Measurements from ENCODE around the gene POFUT1. TPM values are rescaled to one million over a fixed set of nuclear protein-coding genes. Genes with fewer than 3 reads are reported as not detected.

POFUT1 gene
- total and polyA plus RNA-seq, 9 of the 15 experiments (the other 6 are each of a cell fraction or from before 2014, with no cell fraction given) = 3.5 to 44.7 (median 23.5) TPM

GRCh38 chr20:32277361-32278198, 69.9 kb downstream of the POFUT1 start, which contains the start of gene KIF3B (continued):
- TF ChIP-seq ETV6 (IDR thresholded peaks at IDR 0.05; ENCODE audit: borderline replicate concordance in 1 of 2, low read depth in 2 of 2, low read length in 1 of 2) = peak; percentile 66 to 80; a peak in 2 of 4 replicates
- no peak for TF ChIP-seq ETV6 (CRISPR knock-in tag; IDR thresholded peaks at IDR 0.05; ENCODE audit: borderline replicate concordance)
- TF ChIP-seq ZNF12 (CRISPR knock-in tag; IDR thresholded peaks at IDR 0.05) = no peak
- no peak for TF ChIP-seq ZNF512 (tag; IDR thresholded peaks at IDR 0.05)
- peak; percentile 89 to 95; a peak in 3 of 4 replicates for TF ChIP-seq SIN3A (IDR thresholded peaks at IDR 0.05; ENCODE audit: borderline replicate concordance in 2 of 2, control insufficient read depth in 1 of 2, low read depth in 2 of 2, low read length in 2 of 2)
- TF ChIP-seq DPF2 (IDR thresholded peaks at IDR 0.05) = 0 out of 2 replicates have a peak, but pooled peaks have one; percentile 6
- TF ChIP-seq L3MBTL2 (IDR thresholded peaks at IDR 0.05) = no peak
- TF ChIP-seq MEIS2 (IDR thresholded peaks at IDR 0.05; ENCODE audit: partially characterized antibody) = peak; percentile 17
- TF ChIP-seq OTX1 (CRISPR knock-in tag; IDR thresholded peaks at IDR 0.05) = no peak
- no peak for TF ChIP-seq POLR3A (IDR thresholded peaks at IDR 0.05; ENCODE audit: borderline replicate concordance, extremely low read depth, insufficient read depth, insufficient read length)
- peak; percentile 50 for TF ChIP-seq ETS2 (tag; IDR thresholded peaks at IDR 0.05; ENCODE audit: borderline replicate concordance, poor library complexity, severe bottlenecking)
- TF ChIP-seq CXXC5 (CRISPR knock-in tag; IDR thresholded peaks at IDR 0.05) = peak; percentile 84
- TF ChIP-seq SIN3B (IDR thresholded peaks at IDR 0.05; ENCODE audit: low read depth) = 0 out of 2 replicates have a peak, but pooled peaks have one; percentile 41
- TF ChIP-seq ZNF274 (IDR thresholded peaks at IDR 0.05; ENCODE audit: borderline replicate concordance, low read depth, low read length) = no peak
- TF ChIP-seq BMI1 (IDR thresholded peaks at IDR 0.05; ENCODE audit: low read length) = peak; percentile 70
- no peak for TF ChIP-seq HOXB6 (CRISPR knock-in tag; IDR thresholded peaks at IDR 0.05; ENCODE audit: borderline replicate concordance)

Measured in K562 (cell line).